HG02885 (cell line): ENCODE measurements around the gene GRK1.
"Not testable (repeated sequence)": the region's sequence is repeated elsewhere in the genome, so short reads cannot be mapped to it uniquely, and the experiment has no call there.

Experiments used
- ATAC-seq: cut with Tn5 transposase; IDR thresholded peaks from one replicate; pipeline ENCODE4 v1.9.1; 2021; ENCODE audit warnings: mild to moderate bottlenecking; ENCODE audit not compliant: unreplicated experiment, poor library complexity

The GRK1 gene

DNA sequence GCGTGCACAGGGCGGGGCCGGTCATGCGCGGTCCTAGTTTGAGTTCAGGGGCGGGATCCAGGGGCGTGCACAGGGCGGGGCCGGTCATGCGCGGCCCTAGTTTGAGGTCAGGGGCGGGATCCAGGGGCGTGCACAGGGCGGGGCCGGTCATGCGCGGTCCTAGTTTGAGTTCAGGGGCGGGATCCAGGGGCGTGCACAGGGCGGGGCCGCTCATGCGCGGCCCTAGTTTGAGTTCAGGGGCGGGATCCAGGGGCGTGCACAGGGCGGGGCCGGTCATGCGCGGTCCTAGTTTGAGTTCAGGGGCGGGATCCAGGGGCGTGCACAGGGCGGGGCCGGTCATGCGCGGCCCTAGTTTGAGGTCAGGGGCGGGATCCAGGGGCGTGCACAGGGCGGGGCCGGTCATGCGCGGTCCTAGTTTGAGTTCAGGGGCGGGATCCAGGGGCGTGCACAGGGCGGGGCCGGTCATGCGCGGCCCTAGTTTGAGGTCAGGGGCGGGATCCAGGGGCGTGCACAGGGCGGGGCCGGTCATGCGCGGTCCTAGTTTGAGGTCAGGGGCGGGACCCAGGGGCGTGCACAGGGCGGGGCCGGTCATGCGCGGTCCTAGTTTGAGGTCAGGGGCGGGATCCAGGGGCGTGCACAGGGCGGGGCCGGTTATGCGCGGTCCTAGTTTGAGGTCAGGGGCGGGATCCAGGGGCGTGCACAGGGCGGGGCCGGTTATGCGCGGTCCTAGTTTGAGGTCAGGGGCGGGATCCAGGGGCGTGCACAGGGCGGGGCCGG is 58.5 kb downstream of the GRK1 start:
- not testable (repeated sequence) for ATAC-seq

DNA sequence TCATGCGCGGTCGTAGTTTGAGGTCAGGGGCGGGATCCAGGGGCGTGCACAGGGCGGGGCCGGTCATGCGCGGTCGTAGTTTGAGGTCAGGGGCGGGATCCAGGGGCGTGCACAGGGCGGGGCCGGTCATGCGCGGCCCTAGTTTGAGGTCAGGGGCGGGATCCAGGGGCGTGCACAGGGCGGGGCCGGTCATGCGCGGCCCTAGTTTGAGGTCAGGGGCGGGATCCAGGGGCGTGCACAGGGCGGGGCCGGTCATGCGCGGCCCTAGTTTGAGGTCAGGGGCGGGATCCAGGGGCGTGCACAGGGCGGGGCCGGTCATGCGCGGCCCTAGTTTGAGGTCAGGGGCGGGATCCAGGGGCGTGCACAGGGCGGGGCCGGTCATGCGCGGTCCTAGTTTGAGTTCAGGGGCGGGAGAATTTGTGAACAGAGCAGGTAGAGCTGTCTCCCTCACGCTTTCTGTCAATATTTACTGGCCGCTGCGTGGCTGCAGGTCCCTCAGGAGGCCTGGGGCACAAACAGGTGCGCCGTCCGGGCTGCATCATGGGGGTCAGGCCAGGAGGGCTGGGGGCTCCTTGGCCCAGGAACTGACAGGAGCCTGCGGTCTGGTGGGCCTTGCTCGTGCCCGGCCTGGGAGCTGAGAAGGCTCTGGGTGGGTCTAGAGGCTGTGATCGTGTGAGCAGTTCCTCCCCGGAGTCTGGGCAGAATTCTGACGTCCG is 59.2 kb downstream of the GRK1 start:
- ATAC-seq, result not testable (repeated sequence)

DNA sequence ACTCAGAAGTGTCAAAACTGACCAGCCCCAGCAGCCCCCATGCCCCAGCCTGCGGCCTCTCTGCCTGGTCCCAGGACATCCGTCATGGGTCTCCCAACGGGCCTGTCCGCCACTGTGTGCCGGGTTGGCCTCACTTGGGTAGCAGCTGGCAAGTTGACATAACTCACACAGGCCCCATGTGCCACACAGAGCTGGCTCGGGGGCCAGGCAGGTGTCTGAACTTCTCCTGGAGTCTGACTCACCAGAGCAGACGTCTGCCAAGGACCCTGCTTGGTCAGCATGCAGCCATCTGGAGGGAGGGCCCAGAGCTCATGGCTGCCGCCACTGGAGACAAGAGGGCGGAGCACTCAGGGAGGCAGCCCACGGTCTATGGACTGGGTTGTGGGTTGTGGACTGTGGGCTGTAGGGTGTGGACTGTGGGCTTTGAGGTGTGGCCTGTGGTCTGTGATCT is 60.0 kb downstream of the GRK1 start:
- ATAC-seq, result no peak

DNA sequence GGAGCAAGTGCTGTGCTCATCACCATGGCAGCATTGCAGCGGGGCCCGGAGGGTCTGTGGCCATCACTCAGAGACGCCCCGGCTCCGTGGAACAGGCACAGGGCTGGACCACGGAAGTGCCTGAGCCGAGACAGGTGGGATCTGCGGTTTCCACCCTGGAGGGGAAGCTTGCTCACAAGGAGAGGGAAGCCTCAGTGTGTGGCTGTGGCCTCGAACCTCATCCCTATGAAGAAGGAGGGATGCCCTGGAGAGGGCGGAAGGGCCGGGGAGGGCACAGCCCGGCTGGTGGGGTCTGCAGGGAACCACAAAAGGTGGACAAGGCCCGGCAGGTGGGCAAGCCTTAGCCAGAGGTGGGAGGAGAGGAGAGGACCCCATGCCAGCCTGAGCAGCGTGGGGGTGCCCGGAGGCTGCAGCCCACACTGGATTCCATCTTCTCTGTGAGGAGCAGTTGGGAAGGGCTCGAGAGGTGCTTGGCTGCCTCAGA is 61.6 kb downstream of the GRK1 start:
- no peak for ATAC-seq

DNA sequence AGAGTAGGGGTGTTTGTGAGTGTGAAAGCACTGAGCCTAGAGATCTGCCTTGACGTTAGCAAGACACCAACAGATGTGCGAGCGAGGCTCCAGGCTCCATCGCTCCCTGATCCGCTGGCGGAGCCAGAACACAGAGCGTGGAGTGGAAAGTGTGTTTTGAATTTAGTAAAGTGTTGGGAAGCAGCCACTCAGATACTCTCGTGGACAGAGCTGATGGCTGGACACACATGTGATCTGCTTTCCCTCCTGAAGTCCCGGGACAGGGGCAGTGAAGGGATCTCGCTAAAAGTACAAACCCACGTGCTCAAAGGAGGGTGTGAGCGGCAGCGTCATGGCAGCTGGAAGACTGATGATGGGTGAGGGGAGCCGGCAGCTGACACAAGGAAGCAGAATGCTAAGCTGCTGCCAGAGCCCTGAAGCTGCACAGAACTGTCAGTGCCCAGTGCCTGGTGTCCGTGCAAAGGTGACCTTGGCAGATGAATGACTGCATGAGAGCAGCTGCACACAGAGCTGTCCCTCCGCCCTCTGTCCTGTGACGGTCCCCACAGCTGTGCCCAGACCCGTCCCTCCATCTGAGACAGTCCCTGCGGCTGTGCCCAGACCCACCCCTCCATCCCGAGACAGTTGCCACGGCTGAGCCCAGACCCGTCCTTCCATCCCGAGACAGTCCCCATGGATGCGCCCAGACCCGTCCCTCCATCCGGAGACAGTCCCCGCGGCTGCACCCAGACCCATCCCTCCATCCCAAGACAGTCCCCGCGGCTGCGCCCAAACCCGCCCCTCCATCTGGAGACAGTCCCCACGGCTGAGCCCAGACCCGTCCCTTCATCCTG is 62.4 kb downstream of the GRK1 start:
- ATAC-seq, result no peak

DNA sequence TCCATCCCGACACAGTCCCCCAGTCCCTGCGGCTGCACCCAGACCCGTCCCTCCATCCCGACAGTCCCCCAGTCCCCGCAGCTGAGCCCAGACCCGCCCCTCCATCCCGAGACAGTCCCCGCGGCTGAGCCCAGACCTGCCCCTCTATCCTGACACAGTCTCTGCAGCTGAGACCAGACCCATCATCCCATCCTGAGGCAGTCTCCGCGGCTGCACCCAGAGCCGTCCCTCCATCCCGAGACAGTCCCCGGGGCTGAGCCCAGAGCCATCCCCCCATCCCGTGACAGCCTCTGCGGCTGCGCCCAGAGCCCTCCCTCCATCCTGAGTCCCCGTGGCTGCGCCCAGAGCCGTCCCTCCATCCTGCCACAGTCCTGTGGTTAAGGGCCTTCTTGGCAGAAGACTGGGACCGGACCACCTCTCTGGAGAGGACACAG is 63.3 kb downstream of the GRK1 start:
- no peak for ATAC-seq

DNA sequence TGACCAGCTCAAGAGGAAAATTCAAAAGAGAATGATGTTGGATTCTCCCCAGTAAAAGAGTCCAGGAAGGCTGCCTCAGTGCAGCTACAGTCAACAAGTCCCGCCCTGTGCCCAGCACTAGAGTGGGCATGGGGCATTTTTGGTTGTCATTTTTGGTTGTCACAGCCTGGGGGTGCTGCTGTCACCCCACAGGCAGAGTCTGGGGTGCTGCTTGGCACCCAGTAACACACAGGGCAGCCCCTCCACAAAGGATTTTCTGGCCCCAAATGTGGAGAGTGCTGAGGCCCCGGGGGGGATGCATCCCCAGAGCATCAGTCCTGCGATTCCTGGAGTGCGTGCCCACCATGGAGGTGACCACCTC is 63.8 kb downstream of the GRK1 start:
- ATAC-seq, result no peak

DNA sequence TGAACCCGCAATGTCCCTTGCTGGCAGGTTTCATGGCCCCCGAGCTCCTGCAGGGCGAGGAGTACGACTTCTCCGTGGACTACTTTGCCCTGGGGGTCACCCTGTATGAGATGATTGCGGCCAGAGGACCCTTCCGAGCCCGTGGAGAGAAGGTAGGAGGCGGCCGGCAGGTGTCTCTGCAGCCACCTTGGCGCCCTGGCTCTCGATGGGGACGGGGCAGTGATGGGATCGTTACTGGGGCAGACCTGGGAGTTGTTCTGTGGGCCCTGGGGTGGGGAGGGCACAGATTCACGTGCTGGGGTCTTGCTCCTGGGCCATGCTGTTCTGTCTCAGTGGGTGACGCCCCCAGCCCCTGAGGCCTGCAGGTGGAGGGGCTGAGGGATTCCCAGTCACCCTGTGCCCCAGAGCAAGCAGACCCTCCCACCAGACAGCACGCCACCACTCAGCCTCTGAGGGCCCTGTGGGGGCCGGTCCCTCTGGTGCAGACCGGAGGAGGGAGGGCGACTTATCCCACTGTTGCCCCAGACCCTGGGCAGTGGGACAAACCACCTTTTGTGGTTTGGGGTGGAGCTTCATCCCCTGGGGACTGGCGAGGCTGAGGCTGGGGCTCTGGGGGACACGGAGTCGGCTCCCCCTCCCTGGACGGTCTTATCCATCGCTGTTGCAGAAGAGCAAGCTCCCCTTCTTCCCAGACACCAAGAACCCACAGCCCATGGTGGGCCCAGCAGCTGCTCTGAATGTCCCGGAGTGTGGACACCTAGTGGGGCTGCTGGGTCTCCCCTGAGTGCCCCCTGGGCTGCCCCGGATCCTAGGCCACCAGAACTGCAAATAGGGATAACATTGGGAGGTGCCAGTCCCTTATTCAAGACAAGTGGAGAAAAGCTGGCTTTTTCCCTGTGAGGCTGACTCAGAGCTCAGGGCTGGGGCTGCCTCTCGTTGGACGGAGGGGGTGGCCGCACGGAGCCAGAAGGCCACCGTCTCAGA is 64.5 kb downstream of the GRK1 start:
- ATAC-seq, result no peak

DNA sequence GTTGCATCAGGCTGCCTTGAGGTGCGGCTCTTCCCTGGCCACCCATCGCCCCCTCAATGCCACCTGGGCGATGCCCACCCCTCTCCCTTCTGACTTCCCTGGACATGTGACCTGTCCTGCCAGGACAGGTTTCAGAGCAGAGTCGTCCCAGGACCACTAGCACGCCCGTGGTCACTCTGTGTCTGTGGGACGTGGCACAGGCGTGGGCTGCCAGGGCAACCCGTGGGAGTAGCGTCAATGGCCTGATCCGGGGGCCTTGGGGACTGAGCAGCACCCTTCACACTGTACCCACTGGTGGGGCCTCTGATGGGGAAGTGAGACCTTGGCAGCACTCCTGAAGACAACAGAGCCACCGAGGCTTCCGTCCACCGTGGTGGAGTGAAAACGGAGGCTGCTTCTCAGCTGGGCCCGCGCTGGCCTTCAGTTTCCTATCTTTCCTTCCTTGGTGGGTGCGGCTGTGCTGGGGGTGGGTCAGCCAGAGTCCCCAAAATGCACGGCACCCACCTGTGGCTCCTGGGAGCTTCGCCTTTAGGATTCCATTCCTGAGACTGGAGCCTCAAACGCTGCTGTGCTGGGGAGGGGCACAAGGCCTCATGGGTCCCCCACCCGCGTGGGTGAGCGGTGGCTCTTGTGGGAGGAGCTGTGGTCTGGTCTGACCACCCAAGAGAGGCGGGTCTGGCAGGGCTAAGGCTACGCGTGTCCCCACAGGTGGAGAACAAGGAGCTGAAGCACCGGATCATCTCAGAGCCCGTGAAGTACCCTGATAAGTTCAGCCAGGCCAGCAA is 65.3 kb downstream of the GRK1 start:
- ATAC-seq, result no peak

DNA sequence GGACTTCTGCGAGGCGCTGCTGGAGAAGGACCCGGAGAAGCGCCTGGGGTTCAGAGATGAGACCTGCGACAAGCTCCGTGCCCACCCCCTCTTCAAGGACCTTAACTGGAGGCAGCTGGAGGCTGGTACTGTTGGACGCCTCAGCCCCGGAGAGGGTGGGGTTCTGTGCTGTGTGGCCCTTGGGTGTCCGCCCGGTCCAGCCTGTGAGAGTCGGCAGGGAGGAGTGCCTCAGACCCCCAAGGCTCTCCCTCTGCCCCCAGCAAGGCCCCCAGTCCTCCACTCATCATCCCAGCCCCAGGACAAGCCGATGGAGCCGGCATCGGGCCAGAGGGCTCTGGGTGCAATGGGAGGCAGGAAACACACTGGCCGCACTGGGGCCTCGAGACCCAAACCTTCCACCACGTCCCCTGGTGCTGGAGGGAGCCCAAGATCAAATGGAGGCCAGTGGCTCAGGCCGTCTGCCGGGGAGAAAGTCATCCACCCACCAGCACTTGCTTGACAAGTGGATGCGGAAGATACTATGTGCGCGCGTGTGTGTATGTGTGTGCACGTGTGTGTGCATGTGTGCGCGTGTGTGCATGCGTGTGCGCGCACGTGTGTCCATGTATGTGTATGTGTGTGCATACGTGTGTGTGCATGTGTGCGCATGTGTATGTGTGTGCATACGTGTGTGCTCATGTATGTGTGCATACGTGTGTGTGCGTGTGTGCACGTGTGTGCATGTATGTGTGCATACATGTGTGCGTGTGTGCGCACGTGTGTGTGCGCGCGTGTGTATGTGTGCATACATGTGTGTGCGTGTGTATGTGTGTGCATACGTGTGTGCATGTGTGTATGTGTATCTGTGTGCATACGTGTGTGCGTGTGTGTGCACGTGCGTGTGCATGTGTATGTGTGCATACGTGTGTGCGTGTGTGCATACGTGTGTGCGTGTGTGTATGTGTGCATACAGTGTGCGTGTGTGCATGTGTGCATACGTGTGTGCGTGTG is 66.2 kb downstream of the GRK1 start:
- ATAC-seq, result no peak

DNA sequence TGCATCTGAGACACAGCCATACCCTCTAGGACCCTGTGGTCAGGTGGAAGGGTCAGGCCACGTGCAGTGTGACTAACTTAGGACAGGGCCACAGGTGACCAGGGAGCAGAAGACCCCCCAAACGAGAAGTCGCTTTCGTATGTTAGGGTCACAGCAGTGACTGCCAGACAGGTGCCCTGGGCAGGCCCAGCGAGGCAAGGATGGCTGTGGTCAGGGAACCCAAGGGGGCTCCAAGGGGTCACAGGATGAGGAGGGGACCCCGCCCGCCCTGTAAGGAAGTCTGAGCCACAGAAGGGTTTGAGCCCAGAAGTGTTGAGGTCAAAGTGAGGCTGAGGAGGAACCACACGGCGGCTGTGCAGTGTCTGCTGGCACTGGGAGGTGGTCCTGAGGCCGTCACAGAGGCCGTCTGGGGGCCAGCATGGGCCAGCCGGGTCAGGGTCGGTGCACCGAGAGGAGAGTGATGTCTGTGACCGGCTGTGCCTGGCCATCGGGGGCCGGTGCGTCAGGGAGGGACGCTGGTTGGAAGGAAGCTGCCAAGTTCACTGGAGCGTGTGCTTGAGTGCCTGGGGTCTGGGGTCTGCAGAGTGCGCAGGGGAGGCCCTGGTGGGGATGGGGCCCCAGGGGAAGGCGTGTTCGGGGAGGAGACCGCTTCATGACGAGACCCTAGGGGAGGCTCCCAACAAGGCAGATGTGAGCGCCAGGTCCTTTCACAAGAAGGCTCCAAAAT is 67.2 kb downstream of the GRK1 start:
- ATAC-seq, result no peak

DNA sequence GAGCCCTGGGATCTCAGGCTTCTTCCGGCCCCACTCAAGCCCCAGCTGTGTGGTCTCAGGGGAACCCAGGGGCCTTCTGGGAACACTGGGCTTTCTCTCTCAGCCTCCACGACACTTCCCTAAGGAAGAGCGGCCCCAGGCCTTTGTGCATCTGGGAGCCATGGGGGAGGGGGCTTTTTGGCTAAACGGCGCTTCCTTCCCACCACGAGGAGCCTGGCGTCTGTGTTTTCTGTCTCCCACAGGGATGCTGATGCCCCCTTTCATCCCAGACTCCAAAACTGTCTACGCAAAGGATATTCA is 67.8 kb downstream of the GRK1 start:
- no peak for ATAC-seq

DNA sequence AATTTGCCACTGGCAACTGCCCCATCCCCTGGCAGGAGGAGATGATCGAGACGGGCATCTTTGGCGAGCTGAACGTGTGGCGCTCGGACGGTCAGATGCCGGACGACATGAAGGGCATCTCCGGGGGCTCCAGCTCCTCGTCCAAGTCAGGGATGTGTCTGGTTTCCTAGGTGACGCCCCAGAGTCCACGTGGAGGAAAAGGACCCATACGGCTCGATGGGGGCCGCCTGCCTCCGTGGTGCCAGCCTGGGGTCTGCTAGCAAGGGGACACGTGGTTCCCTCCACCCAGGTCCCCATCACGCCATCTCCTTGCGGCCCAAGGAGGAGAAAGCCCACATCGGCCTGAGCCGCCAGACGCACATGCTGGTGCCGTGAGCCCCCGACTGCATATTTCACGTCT is 68.2 kb downstream of the GRK1 start:
- no peak for ATAC-seq

DNA sequence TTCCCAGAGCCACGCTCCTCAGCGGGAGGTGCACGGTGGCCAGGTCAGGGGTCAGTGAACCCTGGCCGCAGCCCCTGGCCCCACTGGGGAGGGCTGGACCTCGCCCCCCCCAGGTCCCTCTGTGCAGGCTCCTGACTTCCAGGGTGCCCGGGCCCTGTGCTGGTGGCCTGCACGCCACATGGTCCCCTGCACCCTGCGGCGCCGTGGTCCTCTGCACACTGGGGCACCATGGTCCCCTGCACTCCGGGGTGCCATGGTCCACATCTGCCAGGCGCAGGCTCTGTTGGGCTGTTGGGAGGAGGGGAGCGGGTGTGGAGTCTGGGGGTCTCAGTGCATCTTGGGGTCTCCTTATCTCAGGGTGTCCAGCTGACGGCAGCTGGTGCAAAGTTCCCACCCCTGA is 68.7 kb downstream of the GRK1 start:
- ATAC-seq, result no peak

DNA sequence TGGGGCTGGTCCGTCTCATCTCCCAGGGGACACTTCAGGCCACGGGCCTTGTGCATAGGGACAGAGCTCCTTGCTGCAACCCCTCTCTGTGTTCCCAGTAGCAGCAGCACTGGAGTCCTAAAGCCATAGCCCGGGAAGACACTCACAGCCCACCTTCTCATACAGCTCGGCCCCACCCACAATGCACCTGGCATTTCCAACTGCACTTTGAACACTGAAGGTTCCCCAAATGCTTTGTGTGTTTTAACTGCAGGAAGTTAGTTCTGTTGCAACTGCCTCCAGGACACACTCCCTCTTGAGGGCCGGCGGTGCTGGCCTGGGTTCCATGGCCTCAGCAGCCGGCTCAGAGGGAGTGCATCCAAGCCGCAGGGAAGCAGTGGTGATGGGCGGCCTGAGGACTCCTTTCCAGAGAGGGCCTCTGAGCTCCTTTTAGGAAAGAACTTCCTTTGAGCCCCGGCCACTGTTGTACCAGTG is 69.3 kb downstream of the GRK1 start:
- ATAC-seq, result no peak

DNA sequence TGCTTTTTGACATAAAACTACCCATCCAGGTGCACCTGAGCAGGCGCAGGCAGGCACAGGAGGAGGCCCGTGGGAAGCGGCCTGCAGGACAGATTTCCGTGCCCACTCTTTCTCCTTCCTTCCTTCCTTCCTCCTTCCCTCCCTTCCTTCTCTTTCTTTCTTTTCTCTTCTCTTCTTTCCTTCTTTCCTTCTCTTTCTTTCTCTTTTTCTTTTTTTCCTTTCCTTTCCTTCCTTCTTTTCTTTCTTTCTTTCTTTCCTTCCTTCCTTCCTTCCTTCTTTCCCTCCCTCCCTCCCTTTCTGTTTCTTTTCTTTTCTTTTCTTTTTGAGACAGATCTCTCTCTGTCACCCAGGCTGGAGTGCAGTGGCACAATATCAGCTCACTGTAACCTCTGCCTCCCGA is 70.8 kb downstream of the GRK1 start:
- ATAC-seq, result no peak
